ENCODE measurements around the gene SPEF1.

The SPEF1 gene

DNA sequence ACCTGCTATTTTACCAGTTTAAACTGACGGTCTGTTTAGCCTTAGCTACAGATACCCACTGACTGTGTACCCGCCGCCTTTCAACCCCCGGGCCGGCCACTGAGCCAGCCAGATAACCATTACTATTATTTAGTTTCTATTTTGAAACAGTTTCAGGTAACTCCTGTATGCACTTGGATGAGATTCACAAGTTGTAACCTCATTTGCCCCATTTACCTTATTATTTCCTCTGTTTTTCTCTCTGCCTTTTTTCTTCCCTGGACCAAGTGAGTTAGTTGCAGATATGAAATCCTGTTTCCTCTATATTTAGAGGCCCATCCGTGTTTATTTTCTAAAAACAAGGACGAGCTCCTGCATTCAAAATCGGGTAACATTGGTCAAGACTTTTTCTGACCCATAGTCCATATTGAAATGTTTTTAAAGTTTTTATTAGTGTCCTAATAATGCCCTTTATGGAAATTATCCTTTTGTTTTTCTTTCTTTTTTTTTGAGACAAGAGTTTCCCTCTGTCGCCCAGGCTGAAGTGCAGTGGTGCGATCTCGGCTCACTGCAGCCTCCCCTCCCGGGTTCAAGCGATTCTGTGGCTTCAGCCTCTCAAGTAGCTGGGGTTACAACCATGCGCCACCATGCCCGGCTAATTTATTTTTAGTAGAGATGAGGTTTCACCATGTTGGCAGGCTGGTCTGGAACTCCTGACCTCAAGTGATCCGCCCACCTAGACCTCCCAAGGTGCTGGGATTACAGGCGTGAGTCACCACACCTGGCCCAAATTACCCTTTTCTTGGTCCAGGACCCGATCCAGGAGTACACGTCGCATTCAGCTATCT, 39.9 kb upstream of the SPEF1 start:
- no peak for TF ChIP-seq CTCF (IDR thresholded peaks at IDR 0.05; ENCODE audit: control insufficient read depth, insufficient read depth, low read depth, low read length, missing control alignments)
- peak overlapping the region; percentile 72 for H3K4me3 ChIP-seq (ENCODE audit: control insufficient read depth, low read depth, low read length)
- no peak for DNase-seq (ENCODE audit: low read depth)

- TF ChIP-seq CTCF (IDR thresholded peaks at IDR 0.05; ENCODE audit: control insufficient read depth, insufficient read depth, low read depth, low read length, missing control alignments), result peak; percentile 66
- DNase-seq (ENCODE audit: low read depth), result peak; percentile 79
- H3K4me3 ChIP-seq (ENCODE audit: control insufficient read depth, low read depth, low read length), result peak within 1 kb of the TSS; percentile 72
These were observed 39.0 kb upstream of the SPEF1 start, which contains the start of gene AP5S1 for GRCh38 chr20:3820048-3820900. Gene AP5S1 (plus strand): TSS chr20:3820547. CDS start chr20:3822118, 1,571 bp downstream.

- DNase-seq (ENCODE audit: low read depth), result no peak
- H3K4me3 ChIP-seq (ENCODE audit: control insufficient read depth, low read depth, low read length), result peak overlapping the region; percentile 72
- TF ChIP-seq CTCF (IDR thresholded peaks at IDR 0.05; ENCODE audit: control insufficient read depth, insufficient read depth, low read depth, low read length, missing control alignments), result no peak
These were observed 38.3 kb upstream of the SPEF1 start for GRCh38 chr20:3819411-3820047.

DNA sequence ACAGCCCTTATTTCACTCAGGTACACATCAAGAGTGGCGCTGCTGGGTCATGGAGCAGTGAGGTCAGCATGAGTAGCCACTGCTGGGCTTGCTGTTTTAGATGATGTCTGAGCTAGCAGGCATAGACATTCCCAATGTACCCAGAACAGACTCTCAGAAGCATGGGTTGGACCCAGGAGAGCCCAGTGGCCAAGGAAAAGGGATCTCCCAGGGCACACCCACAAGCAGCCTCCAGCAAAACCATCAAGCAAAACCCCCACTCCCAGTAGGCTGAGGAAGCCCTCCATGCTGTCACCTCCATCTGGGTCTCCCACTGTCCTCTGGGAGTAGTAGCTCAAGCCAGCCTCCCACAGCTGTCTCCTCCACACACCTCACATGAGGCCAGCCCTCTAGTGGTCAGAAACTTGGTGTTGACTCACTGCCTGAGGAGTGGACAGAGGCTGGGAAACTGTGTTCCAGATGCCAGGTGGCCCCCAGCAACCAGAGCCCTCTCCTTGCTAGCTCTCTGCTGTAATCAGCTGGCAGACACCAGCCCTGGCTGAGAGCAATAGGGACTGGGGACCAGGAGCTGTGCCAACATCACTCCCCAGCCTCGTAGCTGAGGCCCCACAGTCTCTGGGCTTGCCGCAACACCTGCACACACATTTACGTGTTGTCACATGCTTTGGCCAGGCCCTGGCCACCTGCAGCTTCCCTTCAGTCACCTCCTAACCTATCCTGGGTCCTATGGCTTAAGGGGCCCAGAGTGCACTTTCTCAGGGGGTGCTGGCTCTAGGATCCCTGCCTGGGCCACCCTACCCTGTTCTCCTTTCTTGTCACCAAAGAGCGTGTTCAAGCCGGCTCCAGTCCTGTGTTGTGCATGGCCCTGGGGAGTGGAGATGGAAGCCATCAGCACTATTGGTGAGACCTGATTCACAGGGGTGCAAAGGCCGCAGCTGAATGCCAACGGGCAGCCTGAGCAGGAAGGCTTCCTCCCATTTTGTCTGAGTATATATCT, 37.2 kb upstream of the SPEF1 start:
- TF ChIP-seq CTCF (IDR thresholded peaks at IDR 0.05; ENCODE audit: control insufficient read depth, insufficient read depth, low read depth, low read length, missing control alignments), result peak; percentile 85
- no peak for DNase-seq (ENCODE audit: low read depth)

DNA sequence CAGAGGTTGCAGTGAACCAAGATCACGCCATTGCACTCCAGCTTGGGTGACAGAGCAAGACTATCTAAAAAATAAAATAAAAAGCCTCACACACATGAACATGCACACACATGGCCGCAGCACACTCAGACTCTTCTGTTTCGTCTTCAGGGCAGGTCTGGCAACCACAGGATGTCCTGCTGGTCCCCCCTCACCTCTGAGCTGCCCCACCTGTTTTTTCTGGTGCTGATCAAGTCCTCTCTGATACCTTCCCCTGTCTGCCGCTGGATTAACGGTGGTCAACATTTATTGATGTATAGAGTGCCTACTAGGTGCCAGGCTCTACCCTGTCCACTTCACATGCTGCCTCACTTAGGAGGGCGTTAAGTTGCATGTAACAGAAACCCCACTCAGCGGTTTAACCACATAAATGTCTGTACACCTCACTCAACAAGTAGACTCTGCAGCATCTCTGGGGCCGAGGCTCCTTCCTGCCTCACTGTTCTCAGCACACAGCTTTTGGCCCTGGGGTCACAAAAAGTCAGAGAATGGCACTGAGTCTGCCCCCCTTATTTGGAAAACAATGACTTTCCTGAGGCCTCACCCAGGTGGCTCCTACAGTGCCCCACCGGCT, 34.6 kb upstream of the SPEF1 start:
- DNase-seq (ENCODE audit: low read depth), result no peak
- H3K4me3 ChIP-seq (ENCODE audit: control insufficient read depth, low read depth, low read length), result no peak overlapping the region
- TF ChIP-seq CTCF (IDR thresholded peaks at IDR 0.05; ENCODE audit: control insufficient read depth, insufficient read depth, low read depth, low read length, missing control alignments), result no peak

More for the DNA sequence above, 37.2 kb upstream of the SPEF1 start:
- H3K4me3 ChIP-seq (ENCODE audit: control insufficient read depth, low read depth, low read length), result no peak overlapping the region
